HCT116 (cell line): Measurements from ENCODE around the gene GIT1.

ENCODE experiments used
- EZH2 ChIP-seq: fragments of 200-600 bp; sonication (generic); IDR thresholded peaks from 2 replicates; pipeline ENCODE4 v1.6.1; 2017; ENCODE audit warnings: antibody characterized with exemption, mixed run types
- EZH2phosphoT487 ChIP-seq: fragments of 200-600 bp; IDR thresholded peaks from 2 replicates; pipeline ENCODE4 v1.6.1; 2018; ENCODE audit warnings: antibody characterized with exemption, borderline replicate concordance
- POLR2A ChIP-seq: IDR thresholded peaks from 2 replicates; pipeline ENCODE4 v1.7.0; 2011; ENCODE audit warnings: borderline replicate concordance; ENCODE audit not compliant: insufficient read depth, insufficient read length; ENCODE audit errors: extremely low read depth
- POLR2AphosphoS5 ChIP-seq: IDR thresholded peaks from 2 replicates; pipeline ENCODE4 v1.6.1; 2011; ENCODE audit warnings: mild to moderate bottlenecking, low read depth, low read length, moderate library complexity
- SP1 ChIP-seq: IDR thresholded peaks from 2 replicates; pipeline ENCODE4 v1.6.1; 2012; ENCODE audit warnings: low read depth
- YY1 ChIP-seq: IDR thresholded peaks from 2 replicates; pipeline ENCODE4 v1.6.1; 2011; ENCODE audit warnings: low read length, low read depth, moderate library complexity, mild to moderate bottlenecking; ENCODE audit not compliant: insufficient replicate concordance; ENCODE audit errors: extremely low read depth
- ZFX ChIP-seq: fragments of 450-650 bp; IDR thresholded peaks from 2 replicates; pipeline ENCODE4 v1.6.1; 2017
- ZNF274 ChIP-seq: fragments of 200-500 bp; sonication (Bioruptor generic); IDR thresholded peaks from 2 replicates; pipeline ENCODE4 v1.6.1; 2014; ENCODE audit warnings: mild to moderate bottlenecking, low read depth, low read length, inconsistent platforms
- TF ChIP-seq, protein P1 (sequence below), 3 experiments: fragments of 200-600 bp in 1 of 3; sonication (generic) in 1 of 3; IDR thresholded peaks in 2 of 3; conservative IDR thresholded peaks in 1 of 3; 2 replicates each; pipeline ENCODE4 v1.5.1; 2012 to 2017; ENCODE audit warnings: low read depth in 2 of 3, low read length in 2 of 3, antibody characterized with exemption in 1 of 3, borderline replicate concordance in 1 of 3, control low read depth in 1 of 3, mild to moderate bottlenecking in 1 of 3, mixed read lengths in 1 of 3, mixed run types in 1 of 3, moderate library complexity in 1 of 3; ENCODE audit not compliant: insufficient read depth in 1 of 3
- TF ChIP-seq, protein P2 (sequence below): IDR thresholded peaks from 2 replicates; pipeline ENCODE4 v1.6.1; 2012; ENCODE audit warnings: low read depth

DNA sequence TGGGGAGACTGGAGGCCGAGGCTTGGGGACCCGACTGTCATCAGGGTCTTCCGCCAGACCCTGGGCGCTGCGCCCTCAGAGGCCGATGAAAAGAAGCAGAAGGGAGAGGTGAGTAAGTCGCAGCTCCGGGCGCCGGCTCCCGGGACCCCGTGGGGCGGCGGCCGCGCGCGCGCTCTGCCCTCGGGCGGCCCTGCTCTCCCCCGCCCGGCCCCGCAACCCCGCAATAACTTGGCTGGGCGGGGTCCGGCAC, 22.2 kb downstream of the GIT1 start:
- TF ChIP-seq ZFX, result no peak
- TF ChIP-seq EZH2, result no peak
- TF ChIP-seq, protein P1, sequence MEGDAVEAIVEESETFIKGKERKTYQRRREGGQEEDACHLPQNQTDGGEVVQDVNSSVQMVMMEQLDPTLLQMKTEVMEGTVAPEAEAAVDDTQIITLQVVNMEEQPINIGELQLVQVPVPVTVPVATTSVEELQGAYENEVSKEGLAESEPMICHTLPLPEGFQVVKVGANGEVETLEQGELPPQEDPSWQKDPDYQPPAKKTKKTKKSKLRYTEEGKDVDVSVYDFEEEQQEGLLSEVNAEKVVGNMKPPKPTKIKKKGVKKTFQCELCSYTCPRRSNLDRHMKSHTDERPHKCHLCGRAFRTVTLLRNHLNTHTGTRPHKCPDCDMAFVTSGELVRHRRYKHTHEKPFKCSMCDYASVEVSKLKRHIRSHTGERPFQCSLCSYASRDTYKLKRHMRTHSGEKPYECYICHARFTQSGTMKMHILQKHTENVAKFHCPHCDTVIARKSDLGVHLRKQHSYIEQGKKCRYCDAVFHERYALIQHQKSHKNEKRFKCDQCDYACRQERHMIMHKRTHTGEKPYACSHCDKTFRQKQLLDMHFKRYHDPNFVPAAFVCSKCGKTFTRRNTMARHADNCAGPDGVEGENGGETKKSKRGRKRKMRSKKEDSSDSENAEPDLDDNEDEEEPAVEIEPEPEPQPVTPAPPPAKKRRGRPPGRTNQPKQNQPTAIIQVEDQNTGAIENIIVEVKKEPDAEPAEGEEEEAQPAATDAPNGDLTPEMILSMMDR (IDR thresholded peaks at IDR 0.05 in 2 of 3, conservative IDR thresholded peaks at IDR 0.05 in 1 of 3; ENCODE audit: borderline replicate concordance in 1 of 3, insufficient read depth in 1 of 3, low read depth in 2 of 3, low read length in 2 of 3), result no peak
- no peak for TF ChIP-seq POLR2A
- no peak for TF ChIP-seq EZH2phosphoT487
- TF ChIP-seq YY1, result no peak
- TF ChIP-seq POLR2AphosphoS5, result no peak
- no peak for TF ChIP-seq SP1
- TF ChIP-seq, protein P2, sequence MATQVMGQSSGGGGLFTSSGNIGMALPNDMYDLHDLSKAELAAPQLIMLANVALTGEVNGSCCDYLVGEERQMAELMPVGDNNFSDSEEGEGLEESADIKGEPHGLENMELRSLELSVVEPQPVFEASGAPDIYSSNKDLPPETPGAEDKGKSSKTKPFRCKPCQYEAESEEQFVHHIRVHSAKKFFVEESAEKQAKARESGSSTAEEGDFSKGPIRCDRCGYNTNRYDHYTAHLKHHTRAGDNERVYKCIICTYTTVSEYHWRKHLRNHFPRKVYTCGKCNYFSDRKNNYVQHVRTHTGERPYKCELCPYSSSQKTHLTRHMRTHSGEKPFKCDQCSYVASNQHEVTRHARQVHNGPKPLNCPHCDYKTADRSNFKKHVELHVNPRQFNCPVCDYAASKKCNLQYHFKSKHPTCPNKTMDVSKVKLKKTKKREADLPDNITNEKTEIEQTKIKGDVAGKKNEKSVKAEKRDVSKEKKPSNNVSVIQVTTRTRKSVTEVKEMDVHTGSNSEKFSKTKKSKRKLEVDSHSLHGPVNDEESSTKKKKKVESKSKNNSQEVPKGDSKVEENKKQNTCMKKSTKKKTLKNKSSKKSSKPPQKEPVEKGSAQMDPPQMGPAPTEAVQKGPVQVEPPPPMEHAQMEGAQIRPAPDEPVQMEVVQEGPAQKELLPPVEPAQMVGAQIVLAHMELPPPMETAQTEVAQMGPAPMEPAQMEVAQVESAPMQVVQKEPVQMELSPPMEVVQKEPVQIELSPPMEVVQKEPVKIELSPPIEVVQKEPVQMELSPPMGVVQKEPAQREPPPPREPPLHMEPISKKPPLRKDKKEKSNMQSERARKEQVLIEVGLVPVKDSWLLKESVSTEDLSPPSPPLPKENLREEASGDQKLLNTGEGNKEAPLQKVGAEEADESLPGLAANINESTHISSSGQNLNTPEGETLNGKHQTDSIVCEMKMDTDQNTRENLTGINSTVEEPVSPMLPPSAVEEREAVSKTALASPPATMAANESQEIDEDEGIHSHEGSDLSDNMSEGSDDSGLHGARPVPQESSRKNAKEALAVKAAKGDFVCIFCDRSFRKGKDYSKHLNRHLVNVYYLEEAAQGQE, result no peak
- TF ChIP-seq ZNF274, result no peak
